Ishikawa (cell line): Measurements from ENCODE around the gene LYRM4.

Experiments used
- EGR1 ChIP-seq: IDR thresholded peaks from 2 replicates; pipeline ENCODE4 v1.6.1; 2012
- EP300 ChIP-seq: IDR thresholded peaks from 2 replicates; pipeline ENCODE4 v1.6.1; 2012; ENCODE audit warnings: borderline replicate concordance
- FOXM1 ChIP-seq: IDR thresholded peaks from 2 replicates; pipeline ENCODE4 v1.6.1; 2012; ENCODE audit warnings: low read depth, borderline replicate concordance
- RAD21 ChIP-seq: IDR thresholded peaks from 2 replicates; pipeline ENCODE4 v1.6.1; 2012; ENCODE audit warnings: low read depth
- TAF1 ChIP-seq: IDR thresholded peaks from 2 replicates; pipeline ENCODE4 v1.6.1; 2012; ENCODE audit warnings: low read depth, mild to moderate bottlenecking
- ZBTB7A ChIP-seq: IDR thresholded peaks from 2 replicates; pipeline ENCODE4 v1.6.1; 2012; ENCODE audit warnings: low read depth
- TF ChIP-seq, protein P1 (sequence below): IDR thresholded peaks from 2 replicates; pipeline ENCODE4 v1.6.1; 2012
- TF ChIP-seq, protein P2 (sequence below): IDR thresholded peaks from 2 replicates; pipeline ENCODE4 v1.6.1; 2012
- TF ChIP-seq, protein P3 (sequence below): IDR thresholded peaks from 2 replicates; pipeline ENCODE4 v1.6.1; 2012; ENCODE audit warnings: low read depth, mild to moderate bottlenecking

GRCh38 chr6:5096482-5096881 lies 164.3 kb downstream of the LYRM4 start:
- TF ChIP-seq TAF1 (no peak), EGR1 (no peak), EP300 (no peak), ZBTB7A (no peak), RAD21 (no peak), FOXM1 (no peak)
- TF ChIP-seq, protein P1, sequence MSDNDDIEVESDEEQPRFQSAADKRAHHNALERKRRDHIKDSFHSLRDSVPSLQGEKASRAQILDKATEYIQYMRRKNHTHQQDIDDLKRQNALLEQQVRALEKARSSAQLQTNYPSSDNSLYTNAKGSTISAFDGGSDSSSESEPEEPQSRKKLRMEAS: no peak
- TF ChIP-seq, protein P2, sequence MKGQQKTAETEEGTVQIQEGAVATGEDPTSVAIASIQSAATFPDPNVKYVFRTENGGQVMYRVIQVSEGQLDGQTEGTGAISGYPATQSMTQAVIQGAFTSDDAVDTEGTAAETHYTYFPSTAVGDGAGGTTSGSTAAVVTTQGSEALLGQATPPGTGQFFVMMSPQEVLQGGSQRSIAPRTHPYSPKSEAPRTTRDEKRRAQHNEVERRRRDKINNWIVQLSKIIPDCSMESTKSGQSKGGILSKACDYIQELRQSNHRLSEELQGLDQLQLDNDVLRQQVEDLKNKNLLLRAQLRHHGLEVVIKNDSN: no peak
- TF ChIP-seq, protein P3, sequence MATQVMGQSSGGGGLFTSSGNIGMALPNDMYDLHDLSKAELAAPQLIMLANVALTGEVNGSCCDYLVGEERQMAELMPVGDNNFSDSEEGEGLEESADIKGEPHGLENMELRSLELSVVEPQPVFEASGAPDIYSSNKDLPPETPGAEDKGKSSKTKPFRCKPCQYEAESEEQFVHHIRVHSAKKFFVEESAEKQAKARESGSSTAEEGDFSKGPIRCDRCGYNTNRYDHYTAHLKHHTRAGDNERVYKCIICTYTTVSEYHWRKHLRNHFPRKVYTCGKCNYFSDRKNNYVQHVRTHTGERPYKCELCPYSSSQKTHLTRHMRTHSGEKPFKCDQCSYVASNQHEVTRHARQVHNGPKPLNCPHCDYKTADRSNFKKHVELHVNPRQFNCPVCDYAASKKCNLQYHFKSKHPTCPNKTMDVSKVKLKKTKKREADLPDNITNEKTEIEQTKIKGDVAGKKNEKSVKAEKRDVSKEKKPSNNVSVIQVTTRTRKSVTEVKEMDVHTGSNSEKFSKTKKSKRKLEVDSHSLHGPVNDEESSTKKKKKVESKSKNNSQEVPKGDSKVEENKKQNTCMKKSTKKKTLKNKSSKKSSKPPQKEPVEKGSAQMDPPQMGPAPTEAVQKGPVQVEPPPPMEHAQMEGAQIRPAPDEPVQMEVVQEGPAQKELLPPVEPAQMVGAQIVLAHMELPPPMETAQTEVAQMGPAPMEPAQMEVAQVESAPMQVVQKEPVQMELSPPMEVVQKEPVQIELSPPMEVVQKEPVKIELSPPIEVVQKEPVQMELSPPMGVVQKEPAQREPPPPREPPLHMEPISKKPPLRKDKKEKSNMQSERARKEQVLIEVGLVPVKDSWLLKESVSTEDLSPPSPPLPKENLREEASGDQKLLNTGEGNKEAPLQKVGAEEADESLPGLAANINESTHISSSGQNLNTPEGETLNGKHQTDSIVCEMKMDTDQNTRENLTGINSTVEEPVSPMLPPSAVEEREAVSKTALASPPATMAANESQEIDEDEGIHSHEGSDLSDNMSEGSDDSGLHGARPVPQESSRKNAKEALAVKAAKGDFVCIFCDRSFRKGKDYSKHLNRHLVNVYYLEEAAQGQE: no peak
